GM21717 (cell line): ENCODE measurements around the gene GDI2.
"Not testable (repeated sequence)": the region's sequence is repeated elsewhere in the genome, so short reads cannot be mapped to it uniquely, and the experiment has no call there.

Experiments
- ATAC-seq: cut with Tn5 transposase; IDR thresholded peaks from one replicate; pipeline ENCODE4 v1.9.1; 2021; ENCODE audit warnings: mild to moderate bottlenecking, moderate library complexity; ENCODE audit not compliant: unreplicated experiment

Gene GDI2

GRCh38 chr10:5788969-5789368, 24.3 kb downstream of the GDI2 start:
- ATAC-seq = no peak

GRCh38 chr10:5783300-5783699, 29.9 kb downstream of the GDI2 start:
- no peak for ATAC-seq

GRCh38 chr10:5782174-5782573, 31.1 kb downstream of the GDI2 start:
- ATAC-seq = no peak

- no peak for ATAC-seq
These were observed 33.5 kb downstream of the GDI2 start for GRCh38 chr10:5779730-5780129.

GRCh38 chr10:5777758-5778157, 35.5 kb downstream of the GDI2 start:
- not testable (repeated sequence) for ATAC-seq

GRCh38 chr10:5776881-5777197, 36.4 kb downstream of the GDI2 start:
- no peak for ATAC-seq

GRCh38 chr10:5776136-5776880, 36.9 kb downstream of the GDI2 start:
- no peak for ATAC-seq

- ATAC-seq = no peak
These were observed 37.5 kb downstream of the GDI2 start for GRCh38 chr10:5775685-5776084.

GRCh38 chr10:5774987-5775620, 38.1 kb downstream of the GDI2 start:
- ATAC-seq = no peak

GRCh38 chr10:5766189-5766588, 47.0 kb downstream of the GDI2 start:
- ATAC-seq = no peak

GRCh38 chr10:5765617-5766016, 47.6 kb downstream of the GDI2 start:
- no peak for ATAC-seq

GRCh38 chr10:5764422-5765297, 48.6 kb downstream of the GDI2 start:
- no peak for ATAC-seq

- ATAC-seq = no peak
These were observed 50.7 kb downstream of the GDI2 start for GRCh38 chr10:5762531-5762930.

- ATAC-seq = no peak
These were observed 52.0 kb downstream of the GDI2 start for GRCh38 chr10:5761220-5761619.

- no peak for ATAC-seq
These were observed 52.7 kb downstream of the GDI2 start for GRCh38 chr10:5760515-5760914.

GRCh38 chr10:5758927-5759326, 54.3 kb downstream of the GDI2 start:
- ATAC-seq = no peak

- ATAC-seq = no peak
These were observed 55.3 kb downstream of the GDI2 start for GRCh38 chr10:5757766-5758517.

GRCh38 chr10:5752301-5752871, 60.8 kb downstream of the GDI2 start:
- ATAC-seq = no peak

- ATAC-seq = no peak
These were observed 61.5 kb downstream of the GDI2 start for GRCh38 chr10:5751601-5752253.

GRCh38 chr10:5748394-5748803, 64.8 kb downstream of the GDI2 start:
- no peak for ATAC-seq
